ENCODE results near the gene GGPS1. TPM values are rescaled to one million over a fixed set of nuclear protein-coding genes. Genes with fewer than 3 reads are reported as not detected.
A peak's percentile ranks its signal among the peaks of the same experiment; 100 is the strongest.
"Not testable (repeated sequence)": the region's sequence is repeated elsewhere in the genome, so short reads cannot be mapped to it uniquely, and the experiment has no call there.

GGPS1 gene
- total RNA-seq, 1 donor from 2014 or later, result 39.1 TPM

GRCh38 chr1:235358899-235359298 lies 30.5 kb downstream of the GGPS1 start:
- H4K20me1 ChIP-seq (ENCODE audit: insufficient read depth, low read length), result no peaks in the 10 kb centered on the region
- Mint-ChIP-seq H3K9me3 (ENCODE audit: unreplicated experiment) (no peaks in the 10 kb centered on the region), H3K4me1 (ENCODE audit: low read depth, unreplicated experiment) (no peaks in the 10 kb centered on the region), H3K4me3 (ENCODE audit: unreplicated experiment) (no peak overlapping the region), H3K27ac (ENCODE audit: unreplicated experiment) (no peak overlapping the region), H3K27me3 (ENCODE audit: low read depth, unreplicated experiment) (no peaks in the 10 kb centered on the region), H3K36me3 (ENCODE audit: low read depth, unreplicated experiment) (peaks cover 1% of the 10 kb centered on the region)
- no peak overlapping the region for H3K4me3 ChIP-seq (ENCODE audit: insufficient read depth, low read depth, low read length)
- H3K27ac ChIP-seq (ENCODE audit: low read depth, low read length), result no peak overlapping the region
- H3K79me2 ChIP-seq (ENCODE audit: insufficient read depth, low read length), result no peaks in the 10 kb centered on the region
- DNase-seq (ENCODE audit: low read depth) (no peak), FAIRE-seq (no peak)
- no peak overlapping the region for H3K9ac ChIP-seq (ENCODE audit: low read length)
- H3K36me3 ChIP-seq (ENCODE audit: insufficient read depth, low read length), result no peaks in the 10 kb centered on the region
- TF ChIP-seq EZH2 (IDR thresholded peaks at IDR 0.05; ENCODE audit: insufficient read depth, low read length), result no peak
- no peak overlapping the region for H3K4me2 ChIP-seq (ENCODE audit: low read length)
- H3K27me3 ChIP-seq (ENCODE audit: insufficient read depth, low read length), result no peaks in the 10 kb centered on the region
- no peaks in the 10 kb centered on the region for H3K4me1 ChIP-seq (ENCODE audit: insufficient read depth, low read length)
- no peaks in the 10 kb centered on the region for H3K9me3 ChIP-seq (ENCODE audit: insufficient read depth, low read depth, low read length)
- no peak overlapping the region for H2AFZ ChIP-seq (ENCODE audit: low read depth, low read length)

- H3K36me3 Mint-ChIP-seq (ENCODE audit: low read depth, unreplicated experiment); H3K27ac Mint-ChIP-seq (ENCODE audit: unreplicated experiment); H2AFZ ChIP-seq (ENCODE audit: low read depth, low read length); H3K4me1 ChIP-seq (ENCODE audit: insufficient read depth, low read length); DNase-seq (ENCODE audit: low read depth); H3K9me3 Mint-ChIP-seq (ENCODE audit: unreplicated experiment); H3K27me3 Mint-ChIP-seq (ENCODE audit: low read depth, unreplicated experiment); H3K9me3 ChIP-seq (ENCODE audit: insufficient read depth, low read depth, low read length); H3K27ac ChIP-seq (ENCODE audit: low read depth, low read length); H3K27me3 ChIP-seq (ENCODE audit: insufficient read depth, low read length); H4K20me1 ChIP-seq (ENCODE audit: insufficient read depth, low read length); H3K4me2 ChIP-seq (ENCODE audit: low read length); H3K4me3 ChIP-seq (ENCODE audit: insufficient read depth, low read depth, low read length); H3K36me3 ChIP-seq (ENCODE audit: insufficient read depth, low read length); H3K4me1 Mint-ChIP-seq (ENCODE audit: low read depth, unreplicated experiment); FAIRE-seq; H3K9ac ChIP-seq (ENCODE audit: low read length); H3K4me3 Mint-ChIP-seq (ENCODE audit: unreplicated experiment): not testable (repeated sequence)
- peaks cover 16% of the 10 kb centered on the region for H3K79me2 ChIP-seq (ENCODE audit: insufficient read depth, low read length)
Measured at GRCh38 chr1:235364189-235364588, 35.8 kb downstream of the GGPS1 start.

GRCh38 chr1:235366286-235366685 lies 37.9 kb downstream of the GGPS1 start:
- no peak overlapping the region for H3K9ac ChIP-seq (ENCODE audit: low read length)
- no peak for TF ChIP-seq CTCF (IDR thresholded peaks at IDR 0.05; ENCODE audit: insufficient read depth, low read depth, low read length)
- no peak for TF ChIP-seq EZH2 (IDR thresholded peaks at IDR 0.05; ENCODE audit: insufficient read depth, low read length)
- H3K27me3 Mint-ChIP-seq (ENCODE audit: low read depth, unreplicated experiment), result no peaks in the 10 kb centered on the region
- H3K36me3 ChIP-seq (ENCODE audit: insufficient read depth, low read length), result no peaks in the 10 kb centered on the region
- no peak for FAIRE-seq
- H3K27ac ChIP-seq (ENCODE audit: low read depth, low read length), result no peak overlapping the region
- no peak overlapping the region for H3K4me2 ChIP-seq (ENCODE audit: low read length)
- peaks cover 4% of the 10 kb centered on the region for H3K4me1 ChIP-seq (ENCODE audit: insufficient read depth, low read length)
- H3K4me3 ChIP-seq (ENCODE audit: insufficient read depth, low read depth, low read length), result no peak overlapping the region
- no peaks in the 10 kb centered on the region for H3K27me3 ChIP-seq (ENCODE audit: insufficient read depth, low read length)
- DNase-seq (ENCODE audit: low read depth), result no peak
- peaks cover 3% of the 10 kb centered on the region for H4K20me1 ChIP-seq (ENCODE audit: insufficient read depth, low read length)
- H3K4me3 Mint-ChIP-seq (ENCODE audit: unreplicated experiment), result peak overlapping the region; percentile 42
- H3K9me3 ChIP-seq (ENCODE audit: insufficient read depth, low read depth, low read length), result no peaks in the 10 kb centered on the region
- H3K4me1 Mint-ChIP-seq (ENCODE audit: low read depth, unreplicated experiment), result peaks cover 7% of the 10 kb centered on the region
- H2AFZ ChIP-seq (ENCODE audit: low read depth, low read length), result no peak overlapping the region
- H3K27ac Mint-ChIP-seq (ENCODE audit: unreplicated experiment), result peak overlapping the region; percentile 3
- H3K9me3 Mint-ChIP-seq (ENCODE audit: unreplicated experiment), result no peaks in the 10 kb centered on the region
- no peaks in the 10 kb centered on the region for H3K36me3 Mint-ChIP-seq (ENCODE audit: low read depth, unreplicated experiment)
- peaks cover 28% of the 10 kb centered on the region for H3K79me2 ChIP-seq (ENCODE audit: insufficient read depth, low read length)

All from astrocyte (in vitro differentiated cells and primary cell).